HG02642 (cell line): ENCODE data around the gene NEB.
"Not testable (repeated sequence)": the region's sequence is repeated elsewhere in the genome, so short reads cannot be mapped to it uniquely, and the experiment has no call there.

Source experiments
- ATAC-seq: cut with Tn5 transposase; IDR thresholded peaks from one replicate; pipeline ENCODE4 v1.9.1; 2021; ENCODE audit warnings: mild to moderate bottlenecking; ENCODE audit not compliant: unreplicated experiment, poor library complexity

Gene NEB

GRCh38 chr2:151760139-151760650 is 25.9 kb upstream of the NEB start:
- ATAC-seq = no peak

GRCh38 chr2:151758744-151759143 is 24.5 kb upstream of the NEB start:
- ATAC-seq = no peak

- no peak for ATAC-seq
Observed at GRCh38 chr2:151757861-151758260, 23.6 kb upstream of the NEB start.

GRCh38 chr2:151756820-151757219 is 22.5 kb upstream of the NEB start:
- ATAC-seq = no peak

- no peak for ATAC-seq
Observed at GRCh38 chr2:151754253-151754897, 20.1 kb upstream of the NEB start.

- no peak for ATAC-seq
Observed at GRCh38 chr2:151753540-151753939, 19.3 kb upstream of the NEB start.

GRCh38 chr2:151745261-151745660 is 11.0 kb upstream of the NEB start:
- ATAC-seq = not testable (repeated sequence)

- no peak for ATAC-seq
Observed at GRCh38 chr2:151730262-151730975, 3.9 kb downstream of the NEB start.

- no peak for ATAC-seq
Observed at GRCh38 chr2:151729837-151730236, 4.4 kb downstream of the NEB start.

GRCh38 chr2:151729415-151729811 is 4.9 kb downstream of the NEB start:
- no peak for ATAC-seq

GRCh38 chr2:151728804-151729414 is 5.4 kb downstream of the NEB start:
- no peak for ATAC-seq

- no peak for ATAC-seq
Observed at GRCh38 chr2:151727593-151728552, 6.4 kb downstream of the NEB start.

GRCh38 chr2:151721161-151721560 is 13.1 kb downstream of the NEB start:
- ATAC-seq = no peak

GRCh38 chr2:151720521-151720920 is 13.8 kb downstream of the NEB start:
- ATAC-seq = no peak

GRCh38 chr2:151718796-151719195 is 15.5 kb downstream of the NEB start:
- ATAC-seq = no peak

GRCh38 chr2:151718247-151718646 is 16.0 kb downstream of the NEB start:
- no peak for ATAC-seq

GRCh38 chr2:151716721-151717120 is 17.6 kb downstream of the NEB start:
- ATAC-seq = no peak

GRCh38 chr2:151713291-151713903 is 20.9 kb downstream of the NEB start:
- ATAC-seq = no peak

- no peak for ATAC-seq
Observed at GRCh38 chr2:151711025-151711424, 23.3 kb downstream of the NEB start.

GRCh38 chr2:151708788-151709187 is 25.5 kb downstream of the NEB start:
- ATAC-seq = no peak
